Sigmoid colon (tissue), 4 donors: ENCODE measurements around the gene INO80D.

Experiments
- CTCF ChIP-seq, 4 experiments: fragments of 450-650 bp in 3 of 4; fragments of 200-600 bp in 1 of 4; IDR thresholded peaks; one replicate each; pipeline ENCODE4 v1.5.1; 2016 to 2019; ENCODE audit warnings: antibody characterized with exemption in 4 of 4, mild to moderate bottlenecking in 3 of 4, moderate library complexity in 2 of 4
- EP300 ChIP-seq, 4 donors: sonication (generic); formaldehyde crosslinking; IDR thresholded peaks; one replicate each; pipeline ENCODE4 v1.6.1; 2017; ENCODE audit warnings: antibody characterized with exemption in 4 of 4
- POLR2A ChIP-seq, 2 donors: fragments of 450-650 bp; IDR thresholded peaks; one replicate each; pipeline ENCODE4 v1.6.1; 2016; ENCODE audit warnings: antibody characterized with exemption in 2 of 2, mild to moderate bottlenecking in 2 of 2, moderate library complexity in 2 of 2

- TF ChIP-seq CTCF (IDR thresholded peaks at IDR 0.05), result no peak
- TF ChIP-seq EP300 (IDR thresholded peaks at IDR 0.05), result no peak
- no peak for TF ChIP-seq POLR2A (IDR thresholded peaks at IDR 0.05)
Observed at GRCh38 chr2:206062724-206063123, 23.2 kb downstream of the INO80D start.
